ENCODE results near the gene P3H1.
"Not testable (repeated sequence)": the region's sequence is repeated elsewhere in the genome, so short reads cannot be mapped to it uniquely, and the experiment has no call there.

Gene P3H1

GRCh38 chr1:42730988-42731387 lies 35.8 kb downstream of the P3H1 start:
- no peak for DNase-seq (ENCODE audit: low spot score)

DNA sequence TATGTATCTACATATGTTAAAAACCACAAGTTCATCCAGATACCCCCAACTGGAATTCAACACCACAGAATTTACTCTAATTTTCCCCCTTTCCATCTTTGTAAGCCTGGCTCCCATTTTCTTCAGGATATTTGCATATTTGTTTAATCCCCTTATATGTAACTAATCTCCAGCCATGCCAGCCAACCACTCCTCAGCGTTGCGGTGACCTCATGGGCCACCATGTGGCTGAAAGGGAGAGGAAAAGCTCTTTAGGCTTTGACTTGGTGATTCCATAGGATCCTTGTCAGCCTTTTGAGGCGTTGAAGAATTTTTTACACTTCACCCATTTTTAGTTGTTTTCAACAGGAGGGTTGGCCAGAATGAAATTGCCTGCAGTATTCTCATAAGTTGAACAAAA lies 36.8 kb downstream of the P3H1 start:
- no peak for DNase-seq (ENCODE audit: low spot score)

- DNase-seq (ENCODE audit: low spot score): not testable (repeated sequence)
Measured at GRCh38 chr1:42725820-42726219, 41.0 kb downstream of the P3H1 start.

DNA sequence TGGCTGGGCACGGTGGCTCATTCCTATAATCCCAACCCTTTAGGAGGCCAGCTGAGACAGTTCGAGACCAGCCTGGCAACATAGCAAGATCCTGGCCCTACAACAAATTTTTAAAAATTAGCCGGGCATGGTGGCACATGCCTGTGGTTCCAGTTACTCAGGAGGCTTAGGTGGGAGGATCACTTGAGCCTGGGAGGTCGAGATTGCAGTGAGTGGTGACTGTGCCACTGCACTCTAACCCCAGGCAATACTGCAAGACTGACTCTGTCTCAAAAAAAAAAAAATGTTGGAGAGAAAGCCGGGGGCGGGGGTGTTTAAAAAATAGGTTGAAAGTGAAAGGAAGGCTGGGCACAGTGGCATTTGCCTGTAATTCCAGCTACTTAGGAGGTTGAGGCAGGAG lies 43.3 kb downstream of the P3H1 start:
- DNase-seq (ENCODE audit: low spot score): no peak

DNA sequence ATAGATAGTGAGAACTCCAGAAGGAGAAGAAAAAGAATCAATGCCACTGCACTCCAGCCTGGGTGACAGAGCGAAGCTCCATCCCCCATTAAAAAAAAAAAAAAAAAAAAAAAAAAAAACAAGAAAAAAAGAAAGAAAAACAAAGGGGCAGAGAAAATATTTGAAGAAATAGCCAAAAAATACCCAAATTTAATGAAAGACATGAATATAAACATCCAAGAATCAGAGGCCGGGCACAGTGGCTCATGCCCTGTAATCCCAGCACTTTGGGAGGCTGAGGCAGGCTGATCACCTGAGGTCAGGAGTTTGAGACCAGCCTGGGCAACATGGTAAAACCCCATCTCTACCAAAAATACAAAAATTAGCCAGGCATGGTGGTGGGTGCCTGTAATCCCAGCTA lies 44.4 kb downstream of the P3H1 start:
- not testable (repeated sequence) for DNase-seq (ENCODE audit: low spot score)

DNA sequence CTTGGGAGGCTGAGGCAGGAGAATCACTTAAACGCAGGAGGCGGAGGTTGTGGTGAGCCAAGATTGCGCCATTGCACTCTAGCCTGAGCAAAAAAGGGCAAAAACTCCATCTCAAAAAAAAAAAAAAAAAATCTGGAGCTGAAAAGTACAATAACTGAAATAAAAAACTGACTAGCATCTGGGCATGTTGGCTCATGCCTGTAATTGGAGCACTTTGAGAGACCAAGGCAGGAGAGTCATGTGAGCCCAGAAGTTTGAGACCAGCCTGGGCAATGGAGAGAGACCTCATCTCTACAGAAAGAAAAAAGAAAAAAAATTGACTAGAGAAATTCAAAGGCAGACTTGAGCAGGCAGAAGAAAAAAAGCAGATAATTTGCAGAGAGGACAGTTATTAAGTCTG lies 44.9 kb downstream of the P3H1 start:
- no peak for DNase-seq (ENCODE audit: low spot score)

- DNase-seq (ENCODE audit: low spot score): no peak
Measured at GRCh38 chr1:42720868-42721267, 46.0 kb downstream of the P3H1 start.

DNA sequence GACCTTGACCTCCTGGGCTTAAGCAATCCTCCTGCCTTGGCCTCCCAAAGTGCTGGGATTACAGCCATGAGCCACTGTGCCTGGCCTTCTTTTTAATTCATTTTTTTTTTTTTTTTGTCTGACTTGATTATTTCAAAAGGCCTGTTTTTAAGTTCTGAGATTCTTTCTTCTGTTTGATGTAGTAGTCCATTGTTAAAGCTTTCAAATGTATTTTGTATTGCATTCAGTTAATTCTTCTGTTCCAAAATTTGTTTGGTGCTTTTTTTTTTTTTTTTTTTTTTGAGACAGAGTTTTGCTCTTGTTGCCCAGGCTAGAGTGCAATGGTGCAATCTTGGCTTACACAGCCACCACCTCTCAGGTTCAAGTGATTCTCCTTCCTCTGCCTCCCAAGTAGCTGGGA lies 52.4 kb downstream of the P3H1 start:
- DNase-seq (ENCODE audit: low spot score): not testable (repeated sequence)

DNA sequence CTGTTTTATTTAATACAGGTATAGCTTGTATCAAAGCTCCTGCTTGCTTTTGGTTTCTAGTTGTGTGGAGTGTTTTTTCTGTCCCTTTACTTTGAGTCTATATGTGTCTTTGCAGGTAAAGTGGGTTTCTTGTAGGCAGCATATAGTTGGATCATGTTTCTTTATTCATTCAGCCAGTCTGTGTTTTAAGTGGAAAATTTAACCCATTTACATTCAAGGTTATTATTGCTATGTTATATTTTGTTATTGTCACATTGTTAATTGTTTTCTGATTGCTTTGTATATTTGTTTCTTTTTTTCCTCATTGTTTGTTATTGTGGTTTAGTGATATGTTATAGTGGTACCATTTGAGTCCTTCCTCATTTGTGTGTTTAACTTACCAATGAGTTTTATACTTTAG lies 53.5 kb downstream of the P3H1 start:
- DNase-seq (ENCODE audit: low spot score): no peak

DNA sequence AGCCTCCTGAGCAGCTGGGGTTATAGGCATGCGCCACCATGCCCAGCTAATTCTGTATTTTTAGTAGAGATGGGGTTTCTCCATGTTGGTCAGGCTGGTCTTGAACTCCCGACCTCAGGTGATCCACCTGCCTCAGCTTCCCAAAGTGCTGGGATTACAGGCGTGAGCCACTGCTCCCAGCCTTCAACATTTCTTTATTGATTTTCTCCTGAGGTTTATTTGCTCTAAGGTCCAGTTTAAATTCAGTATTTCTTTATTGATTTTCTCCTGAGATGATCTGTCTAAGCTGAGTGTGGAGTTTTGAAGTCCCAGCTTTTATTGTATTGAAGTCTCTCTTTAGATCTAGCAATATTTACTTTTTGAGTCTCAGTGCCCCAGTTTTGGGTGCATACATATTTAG lies 54.0 kb downstream of the P3H1 start:
- not testable (repeated sequence) for DNase-seq (ENCODE audit: low spot score)

DNA sequence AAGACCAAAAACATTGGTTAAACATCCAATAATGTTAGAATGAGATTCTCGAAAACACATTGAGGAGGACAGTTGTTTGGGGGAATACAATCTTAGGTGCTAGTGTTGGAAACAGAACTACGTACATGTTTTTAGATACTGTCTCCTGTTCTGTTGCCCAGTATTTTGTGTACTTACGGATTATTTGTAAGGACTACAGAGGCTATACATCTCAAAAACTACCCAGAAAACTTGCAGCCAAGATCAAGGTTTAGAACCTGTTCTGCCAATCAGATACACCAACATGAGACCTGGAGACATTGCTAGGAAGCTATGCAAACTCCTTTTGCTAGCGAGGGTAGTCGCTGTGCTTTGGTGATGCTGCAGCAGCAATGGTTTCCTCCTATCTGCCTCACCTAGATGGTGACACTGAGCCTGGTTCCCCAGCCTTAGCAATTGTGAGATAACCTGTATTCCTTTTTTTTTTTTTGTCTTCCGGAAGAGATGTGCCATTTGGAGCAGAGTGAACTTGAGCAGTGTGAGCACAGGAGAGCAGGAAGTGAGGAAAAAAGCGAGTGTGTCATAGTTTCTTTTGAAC lies 62.9 kb downstream of the P3H1 start:
- DNase-seq (ENCODE audit: low spot score): no peak

DNA sequence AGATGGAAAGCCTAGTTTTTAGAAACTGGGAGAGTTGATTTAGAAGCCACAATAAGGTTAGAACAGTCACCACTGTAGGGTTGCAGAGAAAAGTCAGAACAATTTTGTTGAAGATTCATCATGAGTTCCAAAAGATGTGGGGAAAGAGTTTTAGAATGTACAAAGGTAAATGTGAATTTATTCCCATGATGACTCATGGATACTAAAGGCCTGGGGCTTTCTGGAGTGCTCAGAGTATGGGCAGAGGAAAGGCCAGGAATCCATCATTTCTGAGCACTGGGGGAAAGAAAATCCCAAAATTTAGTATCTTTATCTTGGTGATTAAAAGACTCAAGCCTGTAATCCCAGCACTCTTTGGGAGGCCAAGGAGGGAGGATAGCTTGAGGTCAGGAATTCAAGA lies 66.8 kb downstream of the P3H1 start:
- no peak for DNase-seq (ENCODE audit: low spot score)

- no peak for DNase-seq (ENCODE audit: low spot score)
Measured at GRCh38 chr1:42698081-42698813, 68.6 kb downstream of the P3H1 start.
